ENCODE measurements around the gene GPR150.
"Not testable (repeated sequence)": the region's sequence is repeated elsewhere in the genome, so short reads cannot be mapped to it uniquely, and the experiment has no call there.

The GPR150 gene

GRCh38 chr5:95626701-95627100, 6.8 kb downstream of the GPR150 start:
- DNase-seq = no peak

GRCh38 chr5:95627971-95628810, 8.3 kb downstream of the GPR150 start:
- DNase-seq = no peak

- DNase-seq = no peak
These were observed 9.0 kb downstream of the GPR150 start for GRCh38 chr5:95628933-95629332.

GRCh38 chr5:95630394-95630917, 10.6 kb downstream of the GPR150 start:
- DNase-seq = no peak

- DNase-seq = no peak
These were observed 11.5 kb downstream of the GPR150 start for GRCh38 chr5:95631255-95631958.

- DNase-seq = peak; percentile 73
These were observed 12.2 kb downstream of the GPR150 start for GRCh38 chr5:95631991-95632675.

GRCh38 chr5:95632942-95633341, 13.1 kb downstream of the GPR150 start:
- DNase-seq = not testable (repeated sequence)

GRCh38 chr5:95633671-95634070, 13.8 kb downstream of the GPR150 start:
- DNase-seq = no peak

- no peak for DNase-seq
These were observed 14.2 kb downstream of the GPR150 start for GRCh38 chr5:95634081-95634480.

- no peak for DNase-seq
These were observed 18.7 kb downstream of the GPR150 start for GRCh38 chr5:95638632-95639031.

- DNase-seq = no peak
These were observed 21.9 kb downstream of the GPR150 start for GRCh38 chr5:95641741-95642220.

GRCh38 chr5:95643152-95643551, 23.3 kb downstream of the GPR150 start:
- no peak for DNase-seq

GRCh38 chr5:95644351-95645042, 24.6 kb downstream of the GPR150 start:
- DNase-seq = peak; percentile 58

- not testable (repeated sequence) for DNase-seq
These were observed 26.3 kb downstream of the GPR150 start for GRCh38 chr5:95646226-95646568.

- peak; percentile 97 for DNase-seq
These were observed 26.9 kb downstream of the GPR150 start, which contains the start of gene RFESD for GRCh38 chr5:95646569-95647431. TSS of gene RFESD (plus strand) at chr5:95646777. CDS start at chr5:95652272, 5,495 bp downstream.

- no peak for DNase-seq
These were observed 28.3 kb downstream of the GPR150 start for GRCh38 chr5:95647886-95648860.

GRCh38 chr5:95649274-95649673, 29.4 kb downstream of the GPR150 start:
- no peak for DNase-seq

- no peak for DNase-seq
These were observed 30.1 kb downstream of the GPR150 start for GRCh38 chr5:95649842-95650620.

GRCh38 chr5:95652849-95653248, 33.0 kb downstream of the GPR150 start:
- no peak for DNase-seq
